Measurements from ENCODE around the gene SAMD13.

The SAMD13 gene

GRCh38 chr1:84376000-84376910 is 74.7 kb downstream of the SAMD13 start:
- DNase-seq = no peak

- DNase-seq = no peak
These were observed 76.1 kb downstream of the SAMD13 start for GRCh38 chr1:84377480-84378095.

- DNase-seq = no peak
These were observed 77.8 kb downstream of the SAMD13 start for GRCh38 chr1:84379138-84379916.

GRCh38 chr1:84379917-84380180 is 78.3 kb downstream of the SAMD13 start:
- DNase-seq = no peak

GRCh38 chr1:84382127-84382526 is 80.6 kb downstream of the SAMD13 start:
- DNase-seq = no peak

- DNase-seq = no peak
These were observed 83.8 kb downstream of the SAMD13 start for GRCh38 chr1:84385347-84385746.

- no peak for DNase-seq
These were observed 85.4 kb downstream of the SAMD13 start for GRCh38 chr1:84386716-84387479.

- no peak for DNase-seq
These were observed 86.1 kb downstream of the SAMD13 start for GRCh38 chr1:84387480-84388163.

GRCh38 chr1:84390226-84390625 is 88.7 kb downstream of the SAMD13 start:
- DNase-seq = no peak

GRCh38 chr1:84398175-84399155 is 97.0 kb downstream of the SAMD13 start, which contains the start of gene DNASE2B:
DNASE2B (plus strand) TSS chr1:84398484; CDS start chr1:84398565, 81 bp downstream.
- no peak for DNase-seq
